Esophagus squamous epithelium (tissue), 5 donors: Measurements from ENCODE around the gene HES7. TPM values are rescaled to one million over a fixed set of nuclear protein-coding genes. Genes with fewer than 3 reads are reported as not detected.

Experiments used
- DNase-seq: peaks from one replicate; lab custom pipeline; 2025; lab: John Stamatoyannopoulos, UW
- H3K27ac ChIP-seq, 4 donors: fragments of 200-600 bp; sonication (generic); one replicate each; pipeline ENCODE4 v1.5.1; 2016 to 2019; ENCODE audit warnings: mild to moderate bottlenecking in 1 of 4
- H3K27me3 ChIP-seq, 4 donors: fragments of 200-600 bp; sonication (generic); 1 replicate in 3 of 4; 2 replicates in 1 of 4; pipeline versions ENCODE4 v1.5.1 to v1.6.0; 2017 to 2021; ENCODE audit warnings: antibody characterized with exemption in 1 of 4
- H3K36me3 ChIP-seq, 3 donors: fragments of 200-600 bp; sonication (generic); one replicate each; pipeline ENCODE4 v1.5.1; 2016 to 2019
- H3K4me1 ChIP-seq, 3 donors: fragments of 200-600 bp; sonication (generic); one replicate each; pipeline ENCODE4 v1.5.1; 2017 to 2019
- H3K4me3 ChIP-seq, 4 donors: fragments of 200-600 bp; sonication (generic); 1 replicate in 3 of 4; 2 replicates in 1 of 4; pipeline ENCODE4 v1.5.1; 2016 to 2019; ENCODE audit warnings: mild to moderate bottlenecking in 2 of 4, moderate library complexity in 1 of 4
- H3K9me3 ChIP-seq, 3 donors: fragments of 200-600 bp; sonication (generic); one replicate each; pipeline ENCODE4 v1.5.1; 2016 to 2019
- CTCF ChIP-seq, 6 experiments: fragments of 450-650 bp in 4 of 6; fragments of 200-600 bp in 2 of 6; sonication (generic) in 2 of 6; IDR thresholded peaks; one replicate each; pipeline ENCODE4 v1.5.1; 2016 to 2019; ENCODE audit warnings: antibody characterized with exemption in 6 of 6, mild to moderate bottlenecking in 4 of 6, moderate library complexity in 4 of 6
- POLR2A ChIP-seq, 4 donors: fragments of 450-650 bp; IDR thresholded peaks; one replicate each; pipeline ENCODE4 v1.6.1; 2017; ENCODE audit warnings: antibody characterized with exemption in 4 of 4, mild to moderate bottlenecking in 4 of 4, moderate library complexity in 3 of 4
- WGBS, 2 donors: methylation state at CpG; one replicate each; pipeline ENCODE4 v1.1.5; 2018; 5-methylcytosine and 5-hydroxymethylcytosine counted together
- intact Hi-C: fragments of 100-400 bp; cut with DNase I; formaldehyde crosslinking; loops from one replicate; pipeline ENCODE4 v1.15.0; 2022
- total RNA-seq, 4 donors: library from RNA; depleted of rRNA; stranded (reverse); fragments of >200 nt; gene quantifications; one replicate each; pipeline ENCODE4 v1.1.0, GENCODE V29; 2016
- donor health status: DM: yes; HTN: yes; CAD: no.

The HES7 gene
- total RNA-seq, 4 donors from 2014 or later, result not detected

- 53 to 61% methylated on average over 7 of the region's 7 CpGs for WGBS, 2 donors
- no peak for TF ChIP-seq POLR2A (IDR thresholded peaks at IDR 0.05)
- no peak for TF ChIP-seq CTCF (IDR thresholded peaks at IDR 0.05)
These were observed 29.1 kb upstream of the HES7 start for GRCh38 chr17:8153031-8153451.

GRCh38 chr17:8152112-8152775 is 28.3 kb upstream of the HES7 start, which contains the start of gene PER1:
Gene PER1, minus strand, starts transcription at chr17:8152404. Its CDS starts 1,698 bp downstream, at chr17:8150706.
- DNase-seq, result peak; percentile 68
- H3K27ac ChIP-seq, result peak within 1 kb of the TSS; percentile 99 to 100 (median 100)
- intact Hi-C loops, result no loop called here
- WGBS, 2 donors, result 4 to 10% methylated on average over 17 to 34 of the region's 42 CpGs
- peaks cover 28 to 81% (median 36%) of the 10 kb centered on the region in 3 donors for H3K4me1 ChIP-seq
- H3K9me3 ChIP-seq, result no peaks in the 10 kb centered on the region
- peak within 1 kb of the TSS; percentile 81 to 94 (median 82) for H3K4me3 ChIP-seq
- TF ChIP-seq POLR2A (IDR thresholded peaks at IDR 0.05) (peak in 3 of 4 donors; percentile 69 to 99 (median 99)), CTCF (IDR thresholded peaks at IDR 0.05) (peak in 1 of 6 experiments; percentile 5)
- H3K27me3 ChIP-seq, result no peaks in the 10 kb centered on the region
- H3K36me3 ChIP-seq, result peaks cover 34 to 47% (median 42%) of the 10 kb centered on the region in 3 donors

More at GRCh38 chr17:8153031-8153451, 29.1 kb upstream of the HES7 start:
- no peak for DNase-seq
- Histone ChIP-seq H3K4me1 (peaks cover 28 to 81% (median 41%) of the 10 kb centered on the region in 3 donors), H3K27me3 (no peaks in the 10 kb centered on the region), H3K27ac (peak overlapping the region; percentile 99 to 100 (median 100)), H3K9me3 (no peaks in the 10 kb centered on the region), H3K36me3 (peaks cover 26 to 39% (median 34%) of the 10 kb centered on the region in 3 donors), H3K4me3 (peak overlapping the region in 3 of 4 donors; percentile 81 to 94 (median 83))
- intact Hi-C loops, result no loop called here

- Histone ChIP-seq H3K36me3 (peaks cover 39 to 52% (median 47%) of the 10 kb centered on the region in 3 donors), H3K27me3 (no peaks in the 10 kb centered on the region), H3K9me3 (no peaks in the 10 kb centered on the region), H3K27ac (peak overlapping the region; percentile 99 to 100 (median 100)), H3K4me3 (peak overlapping the region; percentile 81 to 94 (median 82)), H3K4me1 (peaks cover 28 to 81% (median 31%) of the 10 kb centered on the region in 3 donors)
- DNase-seq, result no peak
- TF ChIP-seq CTCF (IDR thresholded peaks at IDR 0.05), result no peak
- TF ChIP-seq POLR2A (IDR thresholded peaks at IDR 0.05), result peak in 1 of 4 donors; percentile 58
- intact Hi-C loops, result no loop called here
- WGBS, 2 donors, result 2 to 4% methylated on average over 10 to 13 of the region's 22 CpGs
These were observed 27.8 kb upstream of the HES7 start for GRCh38 chr17:8151641-8152111.

GRCh38 chr17:8151120-8151640 is 27.3 kb upstream of the HES7 start:
- WGBS, 2 donors, result 24% methylated on average over 3 of the region's 38 CpGs; no CpG with 5 or more reads in 1 of the 2 donors
- H3K4me1 ChIP-seq, result peaks cover 28 to 86% (median 31%) of the 10 kb centered on the region in 3 donors
- no peaks in the 10 kb centered on the region for H3K27me3 ChIP-seq
- peak overlapping the region; percentile 99 to 100 (median 100) for H3K27ac ChIP-seq
- peaks cover 44 to 57% (median 52%) of the 10 kb centered on the region in 3 donors for H3K36me3 ChIP-seq
- intact Hi-C loops, result no loop called here
- H3K4me3 ChIP-seq, result peak overlapping the region; percentile 81 to 94 (median 82)
- TF ChIP-seq CTCF (IDR thresholded peaks at IDR 0.05) (peak in 1 of 6 experiments; percentile 27), POLR2A (IDR thresholded peaks at IDR 0.05) (peak in 2 of 4 donors; percentile 27 to 70)
- H3K9me3 ChIP-seq, result no peaks in the 10 kb centered on the region
- DNase-seq, result peak; percentile 47
